ENCODE measurements around the gene ZPR1.

DNA sequence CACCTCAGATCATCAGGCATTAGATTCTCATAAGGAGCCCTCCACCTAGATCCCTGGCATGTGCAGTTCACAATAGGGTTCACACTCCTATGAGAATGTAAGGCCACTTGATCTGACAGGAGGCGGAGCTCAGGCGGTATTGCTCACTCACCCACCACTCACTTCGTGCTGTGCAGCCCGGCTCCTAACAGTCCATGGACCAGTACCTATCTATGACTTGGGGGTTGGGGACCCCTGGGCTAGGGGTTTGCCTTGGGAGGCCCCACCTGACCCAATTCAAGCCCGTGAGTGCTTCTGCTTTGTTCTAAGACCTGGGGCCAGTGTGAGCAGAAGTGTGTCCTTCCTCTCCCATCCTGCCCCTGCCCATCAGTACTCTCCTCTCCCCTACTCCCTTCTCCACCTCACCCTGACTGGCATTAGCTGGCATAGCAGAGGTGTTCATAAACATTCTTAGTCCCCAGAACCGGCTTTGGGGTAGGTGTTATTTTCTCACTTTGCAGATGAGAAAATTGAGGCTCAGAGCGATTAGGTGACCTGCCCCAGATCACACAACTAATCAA lies 44.0 kb upstream of the ZPR1 start:
- TF ChIP-seq, protein P1, sequence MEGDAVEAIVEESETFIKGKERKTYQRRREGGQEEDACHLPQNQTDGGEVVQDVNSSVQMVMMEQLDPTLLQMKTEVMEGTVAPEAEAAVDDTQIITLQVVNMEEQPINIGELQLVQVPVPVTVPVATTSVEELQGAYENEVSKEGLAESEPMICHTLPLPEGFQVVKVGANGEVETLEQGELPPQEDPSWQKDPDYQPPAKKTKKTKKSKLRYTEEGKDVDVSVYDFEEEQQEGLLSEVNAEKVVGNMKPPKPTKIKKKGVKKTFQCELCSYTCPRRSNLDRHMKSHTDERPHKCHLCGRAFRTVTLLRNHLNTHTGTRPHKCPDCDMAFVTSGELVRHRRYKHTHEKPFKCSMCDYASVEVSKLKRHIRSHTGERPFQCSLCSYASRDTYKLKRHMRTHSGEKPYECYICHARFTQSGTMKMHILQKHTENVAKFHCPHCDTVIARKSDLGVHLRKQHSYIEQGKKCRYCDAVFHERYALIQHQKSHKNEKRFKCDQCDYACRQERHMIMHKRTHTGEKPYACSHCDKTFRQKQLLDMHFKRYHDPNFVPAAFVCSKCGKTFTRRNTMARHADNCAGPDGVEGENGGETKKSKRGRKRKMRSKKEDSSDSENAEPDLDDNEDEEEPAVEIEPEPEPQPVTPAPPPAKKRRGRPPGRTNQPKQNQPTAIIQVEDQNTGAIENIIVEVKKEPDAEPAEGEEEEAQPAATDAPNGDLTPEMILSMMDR (IDR thresholded peaks at IDR 0.05 in 8 of 11, conservative IDR thresholded peaks at IDR 0.05 in 3 of 11) = no peak
- TF ChIP-seq POLR2A (IDR thresholded peaks at IDR 0.05) = no peak
- no peak for TF ChIP-seq POLR2AphosphoS5 (IDR thresholded peaks at IDR 0.05)

Data from spleen (tissue), 7 donors.